Adrenal gland (tissue), 12 donors: Measurements from ENCODE around the gene DCAF7. TPM values are rescaled to one million over a fixed set of nuclear protein-coding genes. Genes with fewer than 3 reads are reported as not detected.

Experiments used
- DNase-seq, 7 donors: peaks; one replicate each; pipeline ENCODE4 v3.0.0-alpha.2; 2019 to 2020
- H3K27ac ChIP-seq, 5 donors: fragments of 200-600 bp; sonication (generic) in 4 of 5; 1 replicate in 3 of 5; 2 replicates in 2 of 5; pipeline versions ENCODE4 v1.5.1 to v1.8.0; 2016 to 2020; ENCODE audit warnings: mild to moderate bottlenecking in 1 of 5
- H3K27me3 ChIP-seq: fragments of 200-600 bp; 2 replicates; pipeline ENCODE4 v1.8.0; 2021
- H3K36me3 ChIP-seq, 2 donors: fragments of 200-600 bp; replicated peaks in 1 of 2; 1 replicate in 1 of 2; 2 replicates in 1 of 2; pipeline versions ENCODE4 v1.5.1 to v1.8.0; 2018 to 2022
- H3K4me1 ChIP-seq, 2 donors: fragments of 200-600 bp; replicated peaks in 1 of 2; 1 replicate in 1 of 2; 2 replicates in 1 of 2; pipeline versions ENCODE4 v1.5.1 to v1.8.0; 2018 to 2021
- H3K4me3 ChIP-seq, 4 donors: fragments of 200-600 bp; sonication (generic) in 3 of 4; one replicate each; pipeline ENCODE4 v1.5.1; 2016 to 2018
- H3K9me3 ChIP-seq, 3 donors: fragments of 200-600 bp; sonication (generic) in 1 of 3; replicated peaks in 1 of 3; 1 replicate in 2 of 3; 2 replicates in 1 of 3; pipeline versions ENCODE4 v1.5.1 to v1.8.0; 2016 to 2021
- CTCF ChIP-seq, 6 experiments: fragments of 450-650 bp in 4 of 6; fragments of 200-600 bp in 2 of 6; sonication (generic) in 1 of 6; IDR thresholded peaks; 1 replicate in 5 of 6; 2 replicates in 1 of 6; pipeline versions ENCODE4 v1.5.1 to v1.8.0; 2016 to 2021; ENCODE audit warnings: antibody characterized with exemption in 6 of 6, mild to moderate bottlenecking in 2 of 6, moderate library complexity in 1 of 6
- POLR2A ChIP-seq, 2 donors: fragments of 450-650 bp; IDR thresholded peaks; one replicate each; pipeline ENCODE4 v1.6.1; 2017; ENCODE audit warnings: antibody characterized with exemption in 2 of 2, mild to moderate bottlenecking in 2 of 2, moderate library complexity in 1 of 2
- WGBS, 4 donors: extraction: QIAGEN DNeasy Blood & Tissue Kit in 2 of 4; methylation state at CpG; one replicate each; pipeline versions ENCODE4 v1.1.5 to v1.1.7; 2013 to 2017; 5-methylcytosine and 5-hydroxymethylcytosine counted together
- intact Hi-C, 2 donors: fragments of 100-400 bp; cut with DNase I; formaldehyde crosslinking; loops; one replicate each; pipeline versions ENCODE4 v1.14.1 to v1.15.0; 2022 to 2023
- polyA plus RNA-seq, 3 donors: library from polyadenylated mRNA; stranded (reverse); fragments of 200-250 nt in 2 of 3; fragments of 350-450 nt in 1 of 3; fragmentation: Illumina TruSeq in 1 of 3; extraction: RNeasy Lipid Tissue Mini Kit (QIAGEN cat#74804) in 1 of 3; gene quantifications; one replicate each; pipeline ENCODE4 v1.2.3, GENCODE V29; 2013 to 2014
- total RNA-seq, 9 donors: library from RNA; depleted of rRNA in 4 of 9; stranded (reverse); fragments of >200 nt in 4 of 9; fragments of 120-200 nt in 1 of 9; fragmentation: NEBNext Ultra II Directional in 1 of 9; extraction: Animal tissue kit (Norgen Biotek cat#: 25700) in 1 of 9; gene quantifications; one replicate each; pipeline versions ENCODE4 v1.1.0 to v1.2.4, GENCODE V29; 2013 to 2023
- donor health status: healthy with polysubstance abuse.
- donor health status: Bipolar disorder and iron deficiency.
- donor health status: DM: yes; HTN: yes; CAD: no.
- donor health status: DM: no; HTN: no; CAD: no.
- donor health status: DM: no; HTN: no; CAD: no.
- donor health status: DM: yes; HTN: yes; CAD: no.

The DCAF7 gene
- total and polyA plus RNA-seq, 12 donors, result 12.2 to 69.8 (median 48.2) TPM

DNA sequence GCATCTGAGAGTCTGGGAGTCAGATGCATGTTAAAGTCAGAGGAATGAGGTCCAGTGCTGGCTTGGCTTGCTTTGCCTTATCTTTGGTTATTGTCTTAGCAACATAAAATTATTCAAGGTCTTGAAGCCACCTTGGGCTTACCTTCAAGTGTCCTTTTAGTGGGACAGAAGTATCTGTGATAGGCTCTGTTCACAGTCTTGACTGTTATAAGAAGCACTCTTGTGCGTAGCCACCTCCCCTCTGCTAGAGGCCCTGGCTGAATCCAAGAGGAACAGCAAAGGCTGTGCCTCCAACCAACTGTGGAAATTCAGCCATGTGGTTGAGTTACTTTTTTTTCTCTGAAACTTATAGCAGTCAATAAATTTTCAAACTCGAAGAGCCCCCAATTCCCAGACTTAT, 63.4 kb downstream of the DCAF7 start:
- Histone ChIP-seq H3K9me3 (no peaks in the 10 kb centered on the region), H3K4me1 (peaks cover 0 to 6% of the 10 kb centered on the region in 2 donors), H3K27me3 (no peaks in the 10 kb centered on the region), H3K27ac (no peak overlapping the region), H3K36me3 (peaks cover 0 to 12% of the 10 kb centered on the region in 2 donors), H3K4me3 (no peak overlapping the region)
- WGBS, 4 donors, result 87 to 92% (median 88%) methylated on average over 2 of the region's 2 CpGs
- intact Hi-C loops, result loop anchor here (5.0 to 10.0 kb wide), 2 partner anchors 129 to 191 kb away; no protein-coding TSS in a partner anchor
- TF ChIP-seq CTCF (IDR thresholded peaks at IDR 0.05) (no peak), POLR2A (IDR thresholded peaks at IDR 0.05) (no peak)
- no peak for DNase-seq

GRCh38 chr17:63621229-63621683, 71.0 kb downstream of the DCAF7 start:
- 6 to 9% (median 7%) methylated on average over 7 to 10 of the region's 10 CpGs for WGBS, 4 donors
- intact Hi-C loops, result loop anchor here (5.0 to 10.0 kb wide), 2 partner anchors 74 to 76 kb away; no protein-coding TSS in a partner anchor

GRCh38 chr17:63621684-63622573, 71.7 kb downstream of the DCAF7 start, which contains the start of gene MAP3K3:
Gene MAP3K3 (plus strand): TSS chr17:63622417. CDS start chr17:63622760, 343 bp downstream.
- Histone ChIP-seq H3K36me3 (no peaks in the 10 kb centered on the region), H3K9me3 (no peaks in the 10 kb centered on the region), H3K4me3 (peak within 1 kb of the TSS; percentile 31 to 90 (median 75)), H3K4me1 (peaks cover 8 to 41% of the 10 kb centered on the region in 2 donors), H3K27me3 (no peaks in the 10 kb centered on the region), H3K27ac (peak within 1 kb of the TSS in 4 of 5 donors; percentile 68 to 97 (median 82))
- whole genome bisulfite sequencing, 4 donors, result 0 to 1% (median 0%) methylated on average over 15 to 75 of the region's 75 CpGs
- peak; percentile 98 to 100 (median 100) for DNase-seq
- peak in 2 of 6 experiments; percentile 20 to 33 for TF ChIP-seq CTCF (IDR thresholded peaks at IDR 0.05)
- peak; percentile 68 to 84 for TF ChIP-seq POLR2A (IDR thresholded peaks at IDR 0.05)
- intact Hi-C loops, result loop anchor here (5.0 to 10.0 kb wide), 2 partner anchors 73 to 75 kb away; no protein-coding TSS in a partner anchor

More at GRCh38 chr17:63621229-63621683, 71.0 kb downstream of the DCAF7 start:
- TF ChIP-seq POLR2A (IDR thresholded peaks at IDR 0.05) (no peak), CTCF (IDR thresholded peaks at IDR 0.05) (no peak)
- Histone ChIP-seq H3K27ac (peak overlapping the region in 4 of 5 donors; percentile 47 to 70 (median 56)), H3K27me3 (no peaks in the 10 kb centered on the region), H3K4me3 (peak overlapping the region in 3 of 4 donors; percentile 38 to 90 (median 59)), H3K9me3 (no peaks in the 10 kb centered on the region), H3K36me3 (no peaks in the 10 kb centered on the region), H3K4me1 (peaks cover 8 to 34% of the 10 kb centered on the region in 2 donors)
- DNase-seq, result no peak
